GM18909 (cell line): ENCODE data around the gene TRDN.
"Not testable (repeated sequence)": the region's sequence is repeated elsewhere in the genome, so short reads cannot be mapped to it uniquely, and the experiment has no call there.

Source experiments
- ATAC-seq: cut with Tn5 transposase; IDR thresholded peaks from one replicate; pipeline ENCODE4 v1.9.1; 2021; ENCODE audit warnings: mild to moderate bottlenecking; ENCODE audit not compliant: unreplicated experiment, poor library complexity

TRDN gene

DNA sequence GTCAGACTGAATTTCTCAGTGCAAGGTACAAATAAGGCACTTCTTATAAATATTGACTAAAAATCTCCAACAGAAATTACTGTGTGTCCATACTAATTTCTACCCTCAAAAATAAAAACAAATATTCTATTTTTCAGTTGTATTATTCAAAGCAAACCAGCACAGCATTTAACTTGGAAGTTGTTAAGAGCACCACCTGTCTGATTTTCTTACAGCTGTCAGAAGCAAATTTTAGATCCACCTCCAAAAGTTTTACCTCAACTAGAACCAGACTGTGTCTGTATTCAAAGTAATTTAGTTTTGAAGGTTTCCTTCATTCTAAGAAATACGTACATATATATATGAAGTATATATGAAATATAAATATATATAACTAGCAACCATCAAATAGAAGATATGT lies 1.2 kb downstream of the TRDN start:
- no peak for ATAC-seq

DNA sequence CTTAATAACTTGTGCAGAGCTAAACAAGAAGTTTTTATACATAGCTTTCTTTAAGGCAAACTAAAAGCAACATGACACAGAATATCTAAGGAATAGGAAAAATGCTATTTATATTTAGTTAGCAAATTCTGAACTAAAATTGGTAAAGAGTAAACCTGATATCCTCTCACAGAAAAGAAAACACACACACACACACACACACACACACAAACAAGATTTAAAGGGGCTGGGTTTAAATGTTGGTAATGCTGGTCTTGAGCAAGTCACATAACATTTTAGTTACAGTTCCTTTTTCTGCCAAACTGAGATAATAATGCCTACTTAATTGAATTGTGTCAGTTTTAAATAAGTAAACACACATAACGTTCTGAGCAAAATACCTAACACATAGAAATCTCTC lies 1.6 kb downstream of the TRDN start:
- ATAC-seq = no peak

DNA sequence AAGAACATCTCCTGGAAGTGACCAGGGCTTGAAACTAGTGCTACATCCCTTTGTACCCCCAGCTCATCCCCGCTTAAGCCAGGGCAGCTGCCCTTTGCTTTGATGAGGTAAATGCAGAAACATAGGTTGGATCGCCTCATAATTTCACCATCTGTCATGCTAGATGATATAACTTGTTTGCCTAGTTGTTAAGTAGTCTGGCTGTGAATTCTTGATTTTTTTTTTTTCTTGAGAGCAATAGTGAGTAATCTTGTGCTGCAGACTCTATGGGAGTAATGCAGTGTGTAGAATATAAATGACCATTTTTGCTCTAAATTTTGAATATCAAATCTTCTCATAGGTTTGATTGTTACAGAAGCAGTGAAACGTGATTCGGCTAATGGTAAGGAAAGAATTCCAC lies 4.1 kb downstream of the TRDN start:
- ATAC-seq = no peak

DNA sequence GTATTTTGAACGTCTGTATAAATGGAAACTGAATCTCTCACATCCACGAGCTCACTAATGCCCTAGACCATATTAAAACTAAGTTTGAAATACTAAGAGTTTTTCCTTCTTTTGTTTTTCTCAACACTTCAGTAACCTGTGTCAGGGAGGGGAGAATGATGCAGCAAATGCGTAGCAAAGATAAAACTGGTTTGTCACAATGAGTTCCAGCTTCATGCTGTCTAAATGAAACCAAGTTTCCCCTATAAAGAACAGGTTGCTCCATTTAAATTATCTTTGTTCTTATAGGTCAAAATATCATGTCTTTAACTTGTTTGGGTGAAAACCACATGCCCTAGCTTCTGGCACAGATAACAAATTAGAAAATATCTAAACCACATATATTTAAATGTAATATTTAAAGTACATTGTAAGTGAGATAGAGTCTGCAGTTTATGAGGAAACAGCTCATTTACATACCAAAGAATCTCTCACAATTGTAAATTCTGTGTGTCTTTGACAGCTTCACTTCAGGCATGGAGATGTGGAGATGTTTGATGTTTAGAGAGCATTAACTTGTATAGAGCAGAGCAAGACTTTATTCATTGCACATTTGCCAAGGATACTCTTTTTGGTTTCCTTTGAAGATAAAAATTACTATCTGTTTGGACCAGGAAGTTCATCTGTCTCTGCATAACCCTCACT lies 7.3 kb downstream of the TRDN start:
- no peak for ATAC-seq

DNA sequence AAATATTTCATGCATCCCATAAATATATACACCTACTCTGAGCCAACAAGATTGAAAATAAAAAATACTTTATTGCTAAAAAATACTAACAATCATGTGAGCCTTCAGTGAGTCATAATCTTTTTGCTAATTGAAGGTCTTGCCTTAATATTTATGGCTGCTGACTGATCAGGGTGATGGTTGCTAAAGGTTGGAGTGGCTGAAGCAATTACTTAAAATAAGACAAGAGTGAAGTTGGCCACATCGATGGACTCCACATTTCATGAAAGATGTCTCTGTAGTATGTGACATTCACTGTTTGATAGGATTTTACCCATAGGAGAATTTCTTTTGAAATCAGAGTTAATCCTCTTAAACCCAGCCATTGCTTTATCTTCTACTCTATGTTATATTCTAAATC lies 11.1 kb downstream of the TRDN start:
- no peak for ATAC-seq

DNA sequence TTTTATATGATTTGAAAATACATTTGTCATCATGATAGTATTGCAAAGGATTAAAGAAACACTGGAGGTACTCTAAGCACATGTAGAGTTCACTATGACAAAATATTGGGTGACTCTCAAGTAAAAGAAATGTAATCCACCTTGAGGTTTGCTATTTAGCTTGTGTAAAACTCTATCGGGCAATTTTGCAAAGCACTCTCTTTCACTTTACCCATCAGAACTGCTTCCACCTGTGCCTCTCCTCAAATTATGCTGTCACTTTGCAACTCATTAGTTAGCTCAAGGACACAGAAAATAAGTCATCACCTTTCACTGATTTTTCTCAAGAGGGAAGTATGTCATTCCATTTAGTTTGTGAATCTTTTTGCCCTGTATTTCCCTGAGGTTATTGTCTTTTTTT lies 14.0 kb downstream of the TRDN start:
- no peak for ATAC-seq

DNA sequence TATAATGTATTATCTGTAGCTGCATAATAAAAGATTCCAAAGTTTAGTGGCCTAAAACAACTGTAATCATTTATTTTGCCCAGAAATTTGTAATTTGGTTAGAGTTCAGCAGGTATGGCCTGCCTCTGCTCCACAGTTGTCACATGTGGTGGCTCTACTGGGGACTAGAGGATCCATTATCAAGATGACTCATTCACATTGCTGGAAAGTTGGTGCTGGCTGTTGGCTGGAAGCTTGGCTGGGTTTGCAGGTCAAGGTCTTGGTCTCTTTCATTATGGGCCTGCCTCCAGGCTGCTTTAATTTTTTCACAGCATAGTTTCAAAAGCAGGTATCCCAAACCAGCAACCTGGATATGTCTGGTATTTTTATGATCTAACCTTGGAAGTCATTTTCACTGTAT lies 17.6 kb downstream of the TRDN start:
- no peak for ATAC-seq

DNA sequence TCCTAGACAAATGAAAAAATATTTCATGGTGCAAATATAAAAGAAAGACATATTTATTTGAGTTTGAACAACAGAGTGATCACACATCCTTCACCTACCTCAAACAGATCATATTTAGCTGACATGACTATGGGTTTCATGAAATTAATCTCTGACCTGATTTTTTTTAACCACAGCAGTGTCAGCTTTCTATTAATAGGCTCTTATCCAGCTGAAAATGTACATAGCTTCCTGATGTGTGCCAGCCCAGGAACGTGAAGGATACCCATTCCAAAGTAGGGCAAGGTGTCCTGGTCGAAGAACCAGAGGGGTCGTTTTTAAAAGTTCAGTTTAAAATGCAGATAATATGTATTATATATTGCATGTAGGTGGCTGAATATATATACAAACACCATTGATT lies 19.8 kb downstream of the TRDN start:
- ATAC-seq = no peak

DNA sequence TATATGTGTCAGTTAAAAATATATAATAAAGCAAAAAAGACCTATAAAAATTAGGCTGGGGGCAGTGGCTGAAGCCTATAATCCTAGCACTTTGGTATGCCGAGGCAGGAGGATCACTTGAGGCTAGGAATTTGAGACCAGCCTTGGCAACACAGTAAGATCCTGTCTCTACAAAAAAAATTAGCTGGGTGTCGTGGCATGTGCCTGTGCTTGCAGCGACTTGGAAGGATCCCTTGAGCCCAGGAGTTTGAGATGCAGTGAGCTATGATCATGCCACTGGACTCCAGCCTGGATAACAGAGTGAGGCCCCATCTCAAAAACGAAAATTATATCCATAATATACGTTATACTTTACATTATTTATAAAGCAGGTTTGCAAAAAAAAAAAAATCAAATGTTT lies 20.7 kb downstream of the TRDN start:
- no peak for ATAC-seq

DNA sequence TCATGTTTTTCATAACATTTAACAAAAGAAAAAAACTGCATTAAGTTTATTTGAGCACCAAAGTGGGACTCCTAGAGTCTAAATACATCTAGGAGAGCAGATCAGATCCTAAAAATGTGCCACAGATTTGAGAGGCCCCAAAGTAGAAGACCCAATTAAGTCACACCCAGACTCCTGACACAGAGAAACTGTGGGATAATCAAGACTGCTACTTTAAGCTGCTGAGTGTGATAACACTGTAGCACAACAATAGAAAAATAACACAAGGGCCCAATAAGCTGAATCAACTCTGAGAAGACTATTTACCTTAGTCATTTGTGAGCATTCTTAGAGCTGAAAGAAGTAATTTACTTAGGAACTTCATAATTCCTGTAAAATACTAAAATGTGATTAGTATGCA lies 26.0 kb downstream of the TRDN start:
- ATAC-seq = no peak

DNA sequence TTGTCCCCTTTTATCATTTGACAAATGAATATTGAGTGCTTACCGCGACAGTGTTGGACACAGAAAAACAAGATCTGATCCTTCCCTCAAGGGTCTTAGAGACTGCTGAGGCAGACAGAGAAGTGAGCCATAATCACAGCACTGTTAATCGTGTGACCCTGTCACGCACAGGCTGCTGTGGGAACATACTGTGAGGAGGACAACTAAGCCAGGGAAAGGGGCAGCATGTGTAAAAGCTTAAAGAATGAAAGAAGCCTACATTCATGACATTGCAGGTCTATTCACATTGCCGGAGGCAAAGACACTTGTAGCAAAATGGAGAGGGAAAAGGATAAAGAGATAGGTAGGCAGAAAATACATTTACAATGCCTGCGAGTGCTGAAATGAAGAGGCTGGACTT lies 32.7 kb downstream of the TRDN start:
- no peak for ATAC-seq

DNA sequence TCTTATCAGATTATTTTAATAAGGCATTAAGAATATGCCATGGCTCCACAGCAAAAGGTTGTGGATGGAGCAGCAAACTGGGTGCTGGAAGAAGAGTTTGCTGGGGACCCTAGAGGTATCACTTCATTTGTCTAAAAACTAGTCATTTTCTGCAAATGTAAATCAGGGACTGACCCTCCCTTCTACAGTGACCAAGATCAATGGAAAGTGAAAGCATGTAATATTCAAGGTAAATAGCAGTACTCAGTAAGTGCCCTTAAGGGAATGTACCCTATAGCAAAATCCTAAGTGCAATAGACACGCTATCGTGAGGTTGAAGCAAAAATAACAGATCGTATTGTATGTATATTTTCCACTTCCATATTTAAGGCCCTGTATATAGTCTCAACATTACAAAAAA lies 38.7 kb downstream of the TRDN start:
- ATAC-seq = peak; percentile 68

DNA sequence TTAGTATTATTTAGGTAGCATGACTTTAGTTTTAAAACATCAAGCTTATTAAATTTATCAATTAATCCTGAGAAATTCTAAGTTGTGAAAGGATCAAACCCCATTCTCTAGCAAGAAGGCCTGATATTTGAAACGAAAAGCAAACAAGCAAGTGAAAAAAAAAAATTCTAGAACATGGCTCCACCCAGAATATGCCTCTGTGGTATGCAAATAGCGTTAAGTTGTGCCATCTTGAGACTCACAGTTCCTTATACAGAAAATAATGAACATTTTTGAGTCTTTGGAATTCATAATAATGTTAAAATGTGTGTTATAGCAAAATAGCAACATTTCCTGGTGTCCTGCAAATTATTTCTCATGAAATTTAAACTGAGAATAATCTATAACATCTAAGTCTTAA lies 42.0 kb downstream of the TRDN start:
- no peak for ATAC-seq

DNA sequence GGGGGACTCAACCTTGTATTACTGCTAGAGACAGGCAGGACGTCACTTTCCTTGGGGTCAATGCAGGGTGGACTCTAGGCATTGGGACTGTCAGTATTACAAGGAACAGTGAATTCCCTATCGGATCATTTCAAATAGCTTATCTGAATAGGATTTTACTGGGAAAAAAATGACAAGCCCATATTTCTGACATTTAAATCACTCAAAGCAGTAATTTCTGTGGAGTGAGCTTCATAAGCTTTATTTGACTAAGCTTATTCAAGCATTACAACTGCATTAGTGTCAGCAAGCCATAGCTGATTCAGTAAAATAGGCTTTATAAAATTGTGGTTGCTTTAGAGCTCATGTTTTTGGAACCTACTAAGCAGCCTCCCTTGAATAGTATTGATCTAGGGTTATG lies 44.3 kb downstream of the TRDN start:
- no peak for ATAC-seq

DNA sequence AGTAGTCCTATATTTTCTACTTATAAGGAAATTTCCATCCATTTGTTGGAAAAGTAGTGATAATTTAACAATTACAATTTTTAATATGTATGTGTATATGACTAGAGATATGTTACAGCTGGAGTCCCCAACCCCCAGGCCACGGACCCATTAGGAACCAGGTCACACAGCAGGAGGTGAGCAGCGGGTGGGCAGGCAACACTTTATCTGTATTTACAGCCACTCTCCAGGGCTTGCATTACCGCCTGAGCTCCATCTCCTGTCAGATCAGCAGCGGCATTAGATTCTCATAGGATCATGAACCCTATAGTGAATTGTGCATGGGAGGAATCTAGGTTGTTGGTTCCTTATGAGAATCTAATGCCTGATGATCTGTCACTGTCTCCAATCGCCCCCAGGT lies 46.8 kb downstream of the TRDN start:
- ATAC-seq = no peak

DNA sequence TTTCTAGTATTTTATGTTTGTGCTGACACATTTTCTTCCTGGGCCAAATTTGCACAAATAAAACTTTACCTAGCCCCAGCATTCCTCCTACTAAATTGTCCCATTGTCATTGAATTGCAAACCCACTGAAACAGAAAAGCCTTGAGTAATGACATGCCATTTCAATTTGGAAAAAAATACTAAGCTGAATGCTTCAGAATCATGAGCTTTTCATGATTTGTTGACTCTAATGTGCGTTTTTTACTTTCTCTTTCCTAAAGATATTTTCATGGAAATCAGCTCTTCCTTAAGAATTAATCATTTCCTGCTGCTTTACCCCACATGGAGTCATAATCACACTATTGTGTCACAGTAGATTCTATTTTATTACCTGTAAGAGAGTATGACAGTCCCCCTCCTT lies 47.4 kb downstream of the TRDN start:
- no peak for ATAC-seq

DNA sequence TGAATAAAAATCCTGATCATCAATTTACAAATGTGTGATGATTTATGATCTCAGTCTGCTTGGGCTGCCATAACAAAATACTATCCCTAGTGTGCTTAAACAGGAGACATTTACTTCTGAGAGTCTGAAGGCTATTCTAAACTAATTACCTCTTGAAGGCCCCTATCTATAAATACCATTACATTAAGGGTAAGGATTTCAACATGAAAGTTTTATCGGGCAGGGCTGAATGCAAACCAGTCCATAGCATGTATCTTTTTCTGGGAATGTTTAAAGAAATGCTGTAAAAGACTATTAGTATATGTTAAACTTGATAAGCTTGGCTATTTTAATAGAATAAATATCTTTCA lies 48.2 kb downstream of the TRDN start:
- ATAC-seq = no peak

DNA sequence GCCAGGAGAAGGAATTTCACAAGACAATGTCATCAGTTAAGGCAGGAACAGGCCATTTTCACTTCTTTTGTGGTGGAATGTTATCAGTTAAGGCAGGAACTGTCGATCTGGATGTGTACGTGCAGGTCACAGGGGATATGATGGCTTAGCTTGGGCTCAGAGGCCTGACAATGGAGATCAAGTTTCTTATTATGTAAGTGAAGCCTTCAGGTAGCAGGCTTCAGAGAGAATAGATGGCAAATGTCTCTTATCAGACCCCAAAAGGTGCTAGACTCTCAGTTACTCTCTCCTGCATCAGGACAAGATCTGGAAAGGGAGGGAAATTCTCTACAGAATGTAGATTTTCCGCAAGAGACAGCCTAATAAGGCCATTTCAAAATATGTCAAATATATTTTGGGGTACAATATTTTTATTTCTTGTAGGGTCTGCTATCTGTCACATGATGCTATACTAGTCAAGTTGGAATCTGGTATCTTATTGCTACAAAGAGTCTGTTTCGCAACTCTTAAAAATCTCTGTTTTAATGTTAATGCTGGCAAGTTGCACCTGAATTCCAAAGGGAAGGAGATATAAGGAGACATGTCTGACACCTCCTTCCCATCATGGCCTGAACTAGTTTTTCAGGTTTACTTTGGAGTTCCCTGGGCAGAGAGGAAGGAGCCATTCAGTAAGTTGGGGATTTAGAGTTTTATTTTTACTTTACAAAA lies 48.8 kb downstream of the TRDN start:
- ATAC-seq = no peak

DNA sequence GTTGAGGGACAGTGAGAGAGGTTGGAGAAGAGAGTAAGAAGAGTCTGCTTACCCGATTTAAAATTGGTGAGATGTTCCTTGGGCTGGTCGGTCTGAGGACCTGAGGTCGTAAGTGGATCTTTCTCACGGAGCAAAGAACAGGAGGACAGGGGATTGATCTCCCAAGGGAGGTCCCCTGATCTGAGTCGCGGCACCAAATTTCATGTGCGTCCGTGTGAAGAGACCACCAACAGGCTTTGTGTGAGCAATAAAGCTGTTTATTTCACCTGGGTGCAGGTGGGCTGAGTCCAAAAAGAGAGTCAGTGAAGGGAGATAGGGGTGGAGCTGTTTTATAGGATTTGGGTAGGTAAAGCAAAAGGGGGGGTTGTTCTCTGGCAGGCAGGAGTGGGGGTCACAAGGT lies 49.3 kb downstream of the TRDN start:
- not testable (repeated sequence) for ATAC-seq

DNA sequence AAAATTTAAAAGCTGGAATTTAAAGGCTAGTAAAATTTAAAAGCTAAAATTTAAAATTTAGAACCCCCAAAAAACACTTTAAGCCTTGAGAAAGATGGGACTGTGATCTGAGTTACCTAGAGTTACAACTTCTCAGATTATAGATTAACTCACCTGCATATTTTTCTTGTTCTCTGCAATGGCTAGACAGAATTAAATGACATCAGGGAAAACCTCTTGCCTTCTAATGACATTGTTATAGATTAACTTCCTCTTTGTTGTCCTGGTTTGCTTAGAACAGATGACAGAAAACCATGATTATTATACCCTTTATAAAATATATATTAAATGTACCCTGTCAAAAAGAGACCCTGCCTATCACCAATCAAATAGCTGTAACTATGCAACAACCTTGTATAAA lies 56.4 kb downstream of the TRDN start:
- no peak for ATAC-seq

DNA sequence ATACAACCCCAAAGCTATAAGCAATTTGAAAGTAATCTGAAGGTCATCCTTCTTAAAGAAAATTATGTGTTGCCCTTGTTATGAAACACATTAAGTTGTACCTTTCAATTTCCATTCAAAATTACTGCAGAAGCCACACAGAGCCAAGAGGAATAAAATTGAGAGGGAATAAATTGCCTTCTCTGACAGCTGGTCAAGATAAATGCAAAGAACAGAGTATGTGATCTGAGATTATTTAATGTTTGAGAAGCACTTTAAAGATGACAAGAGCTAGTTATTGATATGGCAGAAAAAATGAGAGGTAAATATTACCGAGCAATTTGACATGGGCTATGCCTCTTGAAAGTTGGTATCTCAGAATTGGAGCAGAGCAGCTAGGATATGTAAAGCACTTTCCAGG lies 61.6 kb downstream of the TRDN start:
- no peak for ATAC-seq
